HEK293T (cell line): ENCODE results near the gene PAGE2.
A peak's percentile ranks its signal among the peaks of the same experiment; 100 is the strongest.
"Not testable (repeated sequence)": the region's sequence is repeated elsewhere in the genome, so short reads cannot be mapped to it uniquely, and the experiment has no call there.

Experiments used
- CTCF ChIA-PET: fragments of 350-600 bp; formaldehyde crosslinking; extraction: SDS; loops from one replicate; lab custom pipeline; 2021; ENCODE audit warnings: antibody characterized with exemption, inconsistent platforms; lab: Yijun Ruan, JAX
- POLR2A ChIA-PET: fragments of 350-600 bp; formaldehyde crosslinking; extraction: SDS; loops from one replicate; lab custom pipeline; 2020; ENCODE audit warnings: antibody characterized with exemption, inconsistent platforms; lab: Yijun Ruan, JAX
- DNase-seq: peaks from one replicate; pipeline ENCODE4 v3.0.0; 2012; ENCODE audit warnings: mixed read lengths; ENCODE audit errors: extremely low spot score
- ARNT ChIP-seq: fragments of 450-650 bp; IDR thresholded peaks from 2 replicates; pipeline ENCODE4 v1.6.1; 2017; ENCODE audit warnings: mild to moderate bottlenecking
- BHLHE40 ChIP-seq: fragments of 450-650 bp; IDR thresholded peaks from 2 replicates; pipeline ENCODE4 v1.6.1; 2016; ENCODE audit warnings: mild to moderate bottlenecking, moderate library complexity, borderline replicate concordance
- CTBP1 ChIP-seq: fragments of 450-650 bp; IDR thresholded peaks from 2 replicates; pipeline ENCODE4 v1.6.1; 2016; ENCODE audit warnings: borderline replicate concordance
- ELF4 ChIP-seq: fragments of 450-650 bp; IDR thresholded peaks from 2 replicates; pipeline ENCODE4 v1.6.1; 2017; ENCODE audit warnings: antibody characterized with exemption
- FOXA1 ChIP-seq: fragments of 450-650 bp; IDR thresholded peaks from 2 replicates; pipeline ENCODE4 v1.6.1; 2016; ENCODE audit warnings: mild to moderate bottlenecking
- FOXK2 ChIP-seq: fragments of 450-650 bp; IDR thresholded peaks from 2 replicates; pipeline ENCODE4 v1.6.1; 2016; ENCODE audit warnings: mild to moderate bottlenecking
- FOXM1 ChIP-seq: fragments of 450-650 bp; IDR thresholded peaks from 2 replicates; pipeline ENCODE4 v1.6.1; 2017; ENCODE audit warnings: mild to moderate bottlenecking, borderline replicate concordance
- HDGF ChIP-seq: fragments of 450-650 bp; IDR thresholded peaks from 2 replicates; pipeline ENCODE4 v1.6.1; 2017; ENCODE audit warnings: antibody characterized with exemption, borderline replicate concordance
- L3MBTL2 ChIP-seq: fragments of 450-650 bp; conservative IDR thresholded peaks from 2 replicates; pipeline ENCODE4 v1.6.1; 2016; ENCODE audit warnings: mild to moderate bottlenecking
- LEF1 ChIP-seq: fragments of 450-650 bp; IDR thresholded peaks from 2 replicates; pipeline ENCODE4 v1.6.1; 2017; ENCODE audit warnings: mild to moderate bottlenecking, borderline replicate concordance
- NFRKB ChIP-seq: fragments of 450-650 bp; IDR thresholded peaks from 2 replicates; pipeline ENCODE4 v1.6.1; 2016; ENCODE audit warnings: mild to moderate bottlenecking, moderate library complexity
- SP1 ChIP-seq: fragments of 450-650 bp; IDR thresholded peaks from 2 replicates; pipeline ENCODE4 v1.6.1; 2017
- SUZ12 ChIP-seq: fragments of 450-650 bp; IDR thresholded peaks from 2 replicates; pipeline ENCODE4 v1.6.1; 2016; ENCODE audit warnings: mild to moderate bottlenecking
- TARDBP ChIP-seq: fragments of 450-650 bp; IDR thresholded peaks from 2 replicates; pipeline ENCODE4 v1.6.1; 2016
- ZNF384 ChIP-seq: fragments of 450-650 bp; IDR thresholded peaks from 2 replicates; pipeline ENCODE4 v1.6.1; 2016
- TF ChIP-seq, protein P1 (sequence below): fragments of 450-650 bp; IDR thresholded peaks from 2 replicates; pipeline ENCODE4 v1.6.1; 2016

PAGE2 gene

DNA sequence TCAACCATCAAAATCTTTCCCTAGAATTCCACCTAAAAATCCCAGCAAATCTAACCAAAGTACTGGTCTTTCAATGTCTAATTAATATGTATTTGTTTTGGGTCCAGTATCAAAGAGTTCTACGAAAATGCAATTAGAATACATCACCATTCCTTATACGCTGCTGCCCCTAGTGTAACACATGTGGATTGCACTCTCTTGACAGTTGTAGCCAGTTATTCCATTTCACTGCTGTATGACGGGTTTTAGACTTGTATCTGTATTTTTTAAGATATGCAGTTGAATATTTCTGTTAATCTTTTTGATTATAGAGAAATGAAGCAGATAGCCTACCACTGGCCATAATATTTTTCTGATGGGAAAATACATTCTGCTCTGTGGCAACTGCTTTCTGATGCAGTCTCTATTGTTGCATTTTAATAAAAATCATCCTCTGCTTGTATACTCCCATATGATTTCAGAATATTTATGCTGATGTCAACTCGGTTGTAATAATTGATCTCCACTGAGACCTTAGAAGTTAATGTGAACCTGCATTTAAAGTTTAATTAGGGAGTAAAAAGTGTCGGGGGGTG, 31.1 kb upstream of the PAGE2 start:
- ChIA-PET POLR2A (no interaction called here), CTCF (interaction anchor here (0.6 to 1.0 kb wide), 3 partner anchors 166 to 1414 kb away, joined by 3 to 7 read pairs (median 5); no protein-coding TSS in a partner anchor)
- TF ChIP-seq, protein P1, sequence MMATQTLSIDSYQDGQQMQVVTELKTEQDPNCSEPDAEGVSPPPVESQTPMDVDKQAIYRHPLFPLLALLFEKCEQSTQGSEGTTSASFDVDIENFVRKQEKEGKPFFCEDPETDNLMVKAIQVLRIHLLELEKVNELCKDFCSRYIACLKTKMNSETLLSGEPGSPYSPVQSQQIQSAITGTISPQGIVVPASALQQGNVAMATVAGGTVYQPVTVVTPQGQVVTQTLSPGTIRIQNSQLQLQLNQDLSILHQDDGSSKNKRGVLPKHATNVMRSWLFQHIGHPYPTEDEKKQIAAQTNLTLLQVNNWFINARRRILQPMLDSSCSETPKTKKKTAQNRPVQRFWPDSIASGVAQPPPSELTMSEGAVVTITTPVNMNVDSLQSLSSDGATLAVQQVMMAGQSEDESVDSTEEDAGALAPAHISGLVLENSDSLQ, result no peak
- no peak for TF ChIP-seq NFRKB
- TF ChIP-seq ZNF384, result no peak
- TF ChIP-seq SUZ12, result no peak
- TF ChIP-seq L3MBTL2, result no peak
- no peak for TF ChIP-seq SP1
- TF ChIP-seq TARDBP, result no peak
- TF ChIP-seq ELF4, result no peak
- no peak for TF ChIP-seq FOXK2
- no peak for TF ChIP-seq FOXM1
- no peak for TF ChIP-seq FOXA1
- TF ChIP-seq CTBP1, result no peak
- TF ChIP-seq LEF1, result no peak
- TF ChIP-seq BHLHE40, result no peak
- TF ChIP-seq HDGF, result no peak
- no peak for TF ChIP-seq ARNT
- peak; percentile 44 for DNase-seq

DNA sequence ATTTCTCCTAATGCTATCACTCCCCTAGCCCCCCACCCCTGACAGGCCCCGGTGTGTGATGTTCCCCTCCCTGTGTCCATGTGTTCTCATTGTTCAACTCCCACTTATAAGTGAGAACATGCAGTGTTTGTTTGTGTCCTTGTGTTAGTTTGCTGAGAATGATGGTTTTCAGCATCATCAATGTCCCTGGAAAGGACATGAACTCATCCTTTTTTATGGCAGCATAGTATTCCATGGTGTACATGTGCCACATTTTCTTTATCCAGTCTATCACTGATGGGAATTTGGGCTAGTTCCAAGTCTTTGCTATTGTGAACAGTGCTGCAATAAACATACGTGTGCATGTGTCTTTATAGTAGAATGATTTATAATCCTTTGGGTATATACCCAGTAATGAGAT, 21.6 kb upstream of the PAGE2 start:
- POLR2A ChIA-PET, CTCF ChIA-PET, DNase-seq: not testable (repeated sequence)

GRCh38 chrX:55072286-55072685, 16.5 kb upstream of the PAGE2 start:
- DNase-seq, result no peak
- ChIA-PET CTCF (no interaction called here), POLR2A (no interaction called here)
- TF ChIP-seq, protein P1, result no peak
- TF ChIP-seq FOXA1 (no peak), HDGF (no peak), ARNT (no peak), LEF1 (no peak), ZNF384 (no peak), CTBP1 (no peak), FOXM1 (no peak)

DNA sequence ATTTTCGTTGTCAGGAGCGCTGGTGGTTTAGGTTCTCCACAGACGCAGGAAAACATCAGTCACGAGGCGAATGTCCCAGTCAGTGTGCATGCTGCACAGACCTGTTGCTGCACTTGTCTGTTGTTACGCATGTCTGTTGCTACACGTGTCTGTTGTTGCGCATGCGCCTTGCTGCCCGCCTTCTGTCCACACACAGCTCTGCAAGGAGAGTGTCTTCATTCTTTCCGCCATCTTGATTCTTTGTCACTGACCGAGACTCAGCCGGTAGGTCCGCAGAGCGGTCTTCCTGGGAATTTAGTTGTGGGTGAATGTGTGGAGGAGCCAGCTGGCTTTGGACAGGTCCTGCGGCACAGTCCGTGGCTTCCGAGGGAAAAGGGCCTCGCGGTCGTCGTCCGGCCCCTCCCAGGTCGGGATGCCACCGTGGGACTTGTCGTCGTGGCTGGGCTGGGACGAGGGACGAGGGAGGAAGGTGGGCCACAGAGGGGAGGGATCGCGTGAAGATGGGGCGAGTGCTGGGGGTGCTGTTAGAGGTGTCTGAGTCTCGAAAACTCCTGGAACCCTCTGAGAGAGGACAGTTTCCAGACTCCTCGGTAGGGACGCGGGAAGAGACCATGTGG, 13.9 kb upstream of the PAGE2 start, which contains the start of gene PAGE2B:
Gene PAGE2B (plus strand): TSS at position 180 of the 617 bp plus-strand sequence. CDS start 1,012 bp downstream, outside the sequence.
- no peak for DNase-seq
- ChIA-PET CTCF (no interaction called here), POLR2A (no interaction called here)
- TF ChIP-seq ZNF384 (no peak), ELF4 (no peak), FOXA1 (no peak), CTBP1 (no peak), FOXM1 (no peak)
- TF ChIP-seq, protein P1, result no peak

DNA sequence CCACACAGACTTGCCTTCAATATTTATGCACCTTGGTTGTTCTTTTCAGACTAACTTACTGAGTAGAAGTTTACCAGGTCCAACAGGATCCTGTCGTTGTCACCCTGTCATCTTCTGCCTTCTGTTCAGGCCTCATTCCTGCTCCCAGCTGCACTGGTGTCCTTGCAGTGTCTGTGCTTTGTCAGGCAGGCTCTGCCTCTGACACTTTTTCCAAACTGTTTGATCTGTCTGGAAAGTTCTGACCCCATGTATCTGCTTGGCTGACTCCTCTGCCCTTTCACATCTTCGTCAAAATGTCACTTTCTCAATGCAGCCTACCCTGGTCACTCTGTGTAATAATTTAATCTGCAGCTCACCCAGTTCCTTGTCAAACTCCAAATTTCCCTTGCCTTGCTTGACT, 9.9 kb downstream of the PAGE2 start:
- ChIA-PET POLR2A (no interaction called here), CTCF (no interaction called here)
- no peak for DNase-seq
- TF ChIP-seq LEF1 (no peak), FOXA1 (no peak), NFRKB (no peak), FOXM1 (no peak), ELF4 (no peak), SUZ12 (no peak), BHLHE40 (no peak), SP1 (no peak), HDGF (no peak), FOXK2 (no peak), TARDBP (no peak), L3MBTL2 (no peak), CTBP1 (no peak), ARNT (no peak), ZNF384 (no peak)
- TF ChIP-seq, protein P1, result no peak

DNA sequence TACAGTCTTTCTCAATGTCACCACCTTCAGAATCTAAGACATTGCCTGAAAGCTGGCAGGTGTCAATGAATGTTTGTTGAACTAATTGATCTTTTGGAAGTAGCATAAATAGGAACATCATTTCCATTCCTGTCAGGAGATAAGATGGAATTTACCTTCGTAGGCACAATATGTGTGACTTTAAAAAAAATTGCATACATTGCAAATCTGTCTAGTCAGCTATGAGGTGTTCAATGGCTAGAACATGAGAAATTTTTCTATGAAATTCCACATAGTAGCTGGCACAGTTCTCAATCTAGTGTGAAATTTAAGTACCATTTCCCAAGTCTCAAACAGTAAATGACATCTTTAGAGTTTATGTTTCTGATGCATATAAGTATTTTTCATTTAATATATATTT, 10.3 kb downstream of the PAGE2 start:
- POLR2A ChIA-PET, result no interaction called here
- TF ChIP-seq SP1 (no peak), TARDBP (no peak), ARNT (no peak), SUZ12 (no peak), L3MBTL2 (no peak), HDGF (no peak), ZNF384 (no peak), CTBP1 (no peak), LEF1 (no peak), NFRKB (no peak), FOXA1 (no peak), FOXK2 (no peak), BHLHE40 (no peak), ELF4 (no peak)
- CTCF ChIA-PET, result no interaction called here
- DNase-seq, result no peak
